IMR-90 (cell line): ENCODE data around the gene FAM193A.
"Not testable (repeated sequence)": the region's sequence is repeated elsewhere in the genome, so short reads cannot be mapped to it uniquely, and the experiment has no call there.

Experiments
- FOS ChIP-seq: fragments of 150-350 bp; IDR thresholded peaks from 2 replicates; pipeline ENCODE4 v1.6.1; 2016; ENCODE audit warnings: low read depth, low read length
- MXI1 ChIP-seq: IDR thresholded peaks from 2 replicates; pipeline ENCODE4 v1.6.1; 2012; ENCODE audit warnings: low read depth, mild to moderate bottlenecking, low read length, moderate library complexity, borderline replicate concordance
- POLR2A ChIP-seq: IDR thresholded peaks from 2 replicates; pipeline ENCODE4 v1.6.1; 2012; ENCODE audit warnings: mild to moderate bottlenecking, low read depth, low read length
- RAD21 ChIP-seq: IDR thresholded peaks from 2 replicates; pipeline ENCODE4 v1.6.1; 2012; ENCODE audit warnings: low read length, improper control_type of control experiment
- RFX5 ChIP-seq: IDR thresholded peaks from 2 replicates; pipeline ENCODE4 v1.8.0; 2012; ENCODE audit warnings: low read depth, mild to moderate bottlenecking, low read length, moderate library complexity
- SMC3 ChIP-seq: fragments of 150-350 bp; IDR thresholded peaks from 2 replicates; pipeline ENCODE4 v1.6.1; 2016; ENCODE audit warnings: low read depth, mild to moderate bottlenecking, antibody characterized with exemption, low read length, moderate library complexity
- USF2 ChIP-seq: fragments of 150-350 bp; IDR thresholded peaks from 2 replicates; pipeline ENCODE4 v1.6.1; 2017; ENCODE audit warnings: mild to moderate bottlenecking, antibody characterized with exemption, low read length, low read depth
- TF ChIP-seq, protein P1 (sequence below): fragments of 150-350 bp; IDR thresholded peaks from 2 replicates; pipeline ENCODE4 v1.6.1; 2016; ENCODE audit warnings: low read depth, mild to moderate bottlenecking, low read length, moderate library complexity, borderline replicate concordance
- TF ChIP-seq, protein P2 (sequence below): conservative IDR thresholded peaks from 2 replicates; pipeline ENCODE4 v1.5.1; 2012; ENCODE audit warnings: mild to moderate bottlenecking, low read depth, low read length, improper control_type of control experiment

- TF ChIP-seq POLR2A, MXI1, USF2, SMC3, RAD21, FOS, RFX5: not testable (repeated sequence)
- TF ChIP-seq, protein P1, sequence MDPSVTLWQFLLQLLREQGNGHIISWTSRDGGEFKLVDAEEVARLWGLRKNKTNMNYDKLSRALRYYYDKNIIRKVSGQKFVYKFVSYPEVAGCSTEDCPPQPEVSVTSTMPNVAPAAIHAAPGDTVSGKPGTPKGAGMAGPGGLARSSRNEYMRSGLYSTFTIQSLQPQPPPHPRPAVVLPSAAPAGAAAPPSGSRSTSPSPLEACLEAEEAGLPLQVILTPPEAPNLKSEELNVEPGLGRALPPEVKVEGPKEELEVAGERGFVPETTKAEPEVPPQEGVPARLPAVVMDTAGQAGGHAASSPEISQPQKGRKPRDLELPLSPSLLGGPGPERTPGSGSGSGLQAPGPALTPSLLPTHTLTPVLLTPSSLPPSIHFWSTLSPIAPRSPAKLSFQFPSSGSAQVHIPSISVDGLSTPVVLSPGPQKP: not testable (repeated sequence)
- TF ChIP-seq, protein P2, sequence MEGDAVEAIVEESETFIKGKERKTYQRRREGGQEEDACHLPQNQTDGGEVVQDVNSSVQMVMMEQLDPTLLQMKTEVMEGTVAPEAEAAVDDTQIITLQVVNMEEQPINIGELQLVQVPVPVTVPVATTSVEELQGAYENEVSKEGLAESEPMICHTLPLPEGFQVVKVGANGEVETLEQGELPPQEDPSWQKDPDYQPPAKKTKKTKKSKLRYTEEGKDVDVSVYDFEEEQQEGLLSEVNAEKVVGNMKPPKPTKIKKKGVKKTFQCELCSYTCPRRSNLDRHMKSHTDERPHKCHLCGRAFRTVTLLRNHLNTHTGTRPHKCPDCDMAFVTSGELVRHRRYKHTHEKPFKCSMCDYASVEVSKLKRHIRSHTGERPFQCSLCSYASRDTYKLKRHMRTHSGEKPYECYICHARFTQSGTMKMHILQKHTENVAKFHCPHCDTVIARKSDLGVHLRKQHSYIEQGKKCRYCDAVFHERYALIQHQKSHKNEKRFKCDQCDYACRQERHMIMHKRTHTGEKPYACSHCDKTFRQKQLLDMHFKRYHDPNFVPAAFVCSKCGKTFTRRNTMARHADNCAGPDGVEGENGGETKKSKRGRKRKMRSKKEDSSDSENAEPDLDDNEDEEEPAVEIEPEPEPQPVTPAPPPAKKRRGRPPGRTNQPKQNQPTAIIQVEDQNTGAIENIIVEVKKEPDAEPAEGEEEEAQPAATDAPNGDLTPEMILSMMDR: not testable (repeated sequence)
Measured at GRCh38 chr4:2762486-2763370, 226.3 kb downstream of the FAM193A start.
